OCI-LY1 (cell line): ENCODE data around the gene CATSPERD.

ENCODE experiments used
- H2AFZ ChIP-seq: fragments of 200-600 bp; sonication (generic), shearing (Covaris generic); 2 replicates; pipeline ENCODE4 v1.6.0; 2014; ENCODE audit warnings: antibody characterized with exemption, mild to moderate bottlenecking, low read length
- H3F3A ChIP-seq: fragments of 200-600 bp; sonication (generic), shearing (Covaris generic); 2 replicates; pipeline ENCODE4 v1.6.0; 2014; ENCODE audit warnings: mild to moderate bottlenecking, antibody characterized with exemption, low read length, moderate library complexity; ENCODE audit not compliant: insufficient read depth
- H3K27ac ChIP-seq: fragments of 200-600 bp; sonication (generic); 2 replicates; pipeline ENCODE4 v1.5.1; 2014; ENCODE audit warnings: low read length, mixed run types, mild to moderate bottlenecking, low read depth; ENCODE audit not compliant: poor library complexity, severe bottlenecking
- H3K27me3 ChIP-seq: fragments of 200-600 bp; sonication (generic); 2 replicates; pipeline ENCODE4 v1.6.0; 2014; ENCODE audit warnings: antibody characterized with exemption, mild to moderate bottlenecking, low read length, moderate library complexity; ENCODE audit not compliant: insufficient read depth
- H3K36me3 ChIP-seq: fragments of 200-600 bp; sonication (generic); 2 replicates; pipeline ENCODE4 v1.6.1; 2014; ENCODE audit warnings: mild to moderate bottlenecking, antibody characterized with exemption, low read length, moderate library complexity, mixed read lengths; ENCODE audit not compliant: insufficient read depth
- H3K4me1 ChIP-seq: fragments of 200-600 bp; sonication (generic); 2 replicates; pipeline ENCODE4 v1.5.1; 2014; ENCODE audit warnings: mild to moderate bottlenecking, low read length, moderate library complexity; ENCODE audit not compliant: insufficient read depth, severe bottlenecking
- H3K4me2 ChIP-seq: fragments of 200-600 bp; sonication (generic), shearing (Covaris generic); 2 replicates; pipeline ENCODE4 v1.6.1; 2014; ENCODE audit warnings: low read length
- H3K4me3 ChIP-seq: fragments of 200-600 bp; sonication (generic); 2 replicates; pipeline ENCODE4 v1.5.1; 2014; ENCODE audit warnings: low read length, low read depth, mild to moderate bottlenecking, mixed read lengths; ENCODE audit not compliant: poor library complexity, severe bottlenecking
- H3K79me2 ChIP-seq: fragments of 200-600 bp; shearing (Covaris generic); 2 replicates; pipeline ENCODE4 v1.6.1; 2016; ENCODE audit warnings: mixed run types, low read length, mixed read lengths; ENCODE audit not compliant: insufficient read depth
- H3K9ac ChIP-seq: fragments of 200-600 bp; sonication (generic), shearing (Covaris generic); 2 replicates; pipeline ENCODE4 v1.6.1; 2014; ENCODE audit warnings: mild to moderate bottlenecking, low read length, mixed read lengths
- H3K9me2 ChIP-seq: fragments of 200-600 bp; sonication (generic), shearing (Covaris generic); 2 replicates; pipeline ENCODE4 v1.6.1; 2014; ENCODE audit warnings: low read depth, mild to moderate bottlenecking, low read length, mixed read lengths
- H3K9me3 ChIP-seq: fragments of 200-600 bp; shearing (Covaris generic); 2 replicates; pipeline ENCODE4 v1.6.1; 2014; ENCODE audit warnings: low read length, mixed read lengths
- H4K20me1 ChIP-seq: fragments of 200-600 bp; sonication (generic), shearing (Covaris generic); 2 replicates; pipeline ENCODE4 v1.6.0; 2016; ENCODE audit warnings: mild to moderate bottlenecking, low read length; ENCODE audit not compliant: insufficient read depth
- EZH2 ChIP-seq: fragments of 200-600 bp; sonication (generic), shearing (Covaris generic); IDR thresholded peaks from 2 replicates; pipeline ENCODE4 v1.8.0; 2017; ENCODE audit warnings: borderline replicate concordance, mixed run types, mild to moderate bottlenecking, antibody characterized with exemption, low read length, moderate library complexity, mixed read lengths
- TF ChIP-seq, protein P1 (sequence below): fragments of 200-600 bp; sonication (generic), shearing (Covaris generic); IDR thresholded peaks from 2 replicates; pipeline ENCODE4 v1.5.1; 2017; ENCODE audit warnings: mild to moderate bottlenecking, antibody characterized with exemption, low read length, moderate library complexity, mixed read lengths

Gene CATSPERD

DNA sequence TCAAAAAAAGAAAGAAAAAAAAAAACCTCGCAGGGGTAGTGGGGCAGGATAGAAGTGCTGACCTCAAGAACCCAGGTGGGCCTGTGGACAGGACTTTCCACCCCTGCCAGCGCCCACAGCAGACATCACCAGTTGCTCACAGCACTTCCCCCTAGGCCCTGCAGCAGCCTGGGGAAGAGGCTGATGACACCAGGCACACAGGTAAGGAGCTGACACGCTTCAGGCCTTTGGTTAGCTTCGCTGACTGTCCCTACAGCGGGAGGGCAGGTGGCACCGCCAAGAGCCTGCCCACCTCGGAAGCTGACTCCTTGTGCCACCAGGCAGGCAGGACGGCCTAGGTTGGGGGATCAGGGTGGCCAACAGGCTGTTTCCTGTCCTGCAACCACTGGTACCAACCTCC, 9.4 kb upstream of the CATSPERD start:
- Histone ChIP-seq H3K4me3 (no peak overlapping the region), H3K9me2 (no peaks in the 10 kb centered on the region), H3K9ac (no peak overlapping the region), H3K4me2 (no peak overlapping the region), H4K20me1 (no peaks in the 10 kb centered on the region), H3K4me1 (no peaks in the 10 kb centered on the region), H3K79me2 (peaks cover 10% of the 10 kb centered on the region), H3K27me3 (no peaks in the 10 kb centered on the region), H3F3A (no peaks in the 10 kb centered on the region), H2AFZ (no peak overlapping the region), H3K27ac (no peak overlapping the region), H3K36me3 (peaks cover 80% of the 10 kb centered on the region), H3K9me3 (no peaks in the 10 kb centered on the region)
- no peak for TF ChIP-seq EZH2
- TF ChIP-seq, protein P1, sequence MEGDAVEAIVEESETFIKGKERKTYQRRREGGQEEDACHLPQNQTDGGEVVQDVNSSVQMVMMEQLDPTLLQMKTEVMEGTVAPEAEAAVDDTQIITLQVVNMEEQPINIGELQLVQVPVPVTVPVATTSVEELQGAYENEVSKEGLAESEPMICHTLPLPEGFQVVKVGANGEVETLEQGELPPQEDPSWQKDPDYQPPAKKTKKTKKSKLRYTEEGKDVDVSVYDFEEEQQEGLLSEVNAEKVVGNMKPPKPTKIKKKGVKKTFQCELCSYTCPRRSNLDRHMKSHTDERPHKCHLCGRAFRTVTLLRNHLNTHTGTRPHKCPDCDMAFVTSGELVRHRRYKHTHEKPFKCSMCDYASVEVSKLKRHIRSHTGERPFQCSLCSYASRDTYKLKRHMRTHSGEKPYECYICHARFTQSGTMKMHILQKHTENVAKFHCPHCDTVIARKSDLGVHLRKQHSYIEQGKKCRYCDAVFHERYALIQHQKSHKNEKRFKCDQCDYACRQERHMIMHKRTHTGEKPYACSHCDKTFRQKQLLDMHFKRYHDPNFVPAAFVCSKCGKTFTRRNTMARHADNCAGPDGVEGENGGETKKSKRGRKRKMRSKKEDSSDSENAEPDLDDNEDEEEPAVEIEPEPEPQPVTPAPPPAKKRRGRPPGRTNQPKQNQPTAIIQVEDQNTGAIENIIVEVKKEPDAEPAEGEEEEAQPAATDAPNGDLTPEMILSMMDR, result no peak

DNA sequence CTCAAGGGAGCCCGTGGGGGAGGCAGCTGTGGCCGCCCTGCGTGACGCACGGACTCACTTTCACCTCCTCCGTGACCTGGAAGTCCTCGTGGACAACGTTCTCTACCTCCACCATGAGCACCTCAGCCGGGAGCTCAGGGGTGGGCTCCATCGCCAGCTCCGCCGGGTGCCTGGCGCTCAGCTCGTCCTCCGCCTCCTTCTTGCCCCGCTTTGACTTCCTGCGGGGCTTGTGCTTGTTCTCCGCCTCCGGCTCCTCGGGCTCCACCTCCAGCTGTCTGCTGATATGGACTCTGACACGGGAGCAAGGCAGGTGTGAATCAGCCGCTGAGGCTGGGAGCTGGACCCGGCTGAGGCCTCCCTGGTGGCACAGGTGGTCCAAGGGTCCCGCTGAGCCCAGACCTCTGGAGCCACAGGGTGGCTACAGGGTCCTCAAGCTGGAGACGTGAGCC, 8.7 kb upstream of the CATSPERD start:
- Histone ChIP-seq H4K20me1 (no peaks in the 10 kb centered on the region), H2AFZ (no peak overlapping the region), H3K36me3 (peaks cover 76% of the 10 kb centered on the region), H3K9ac (no peak overlapping the region), H3K4me2 (no peak overlapping the region), H3K27me3 (no peaks in the 10 kb centered on the region), H3K79me2 (peaks cover 15% of the 10 kb centered on the region), H3K9me3 (no peaks in the 10 kb centered on the region), H3K9me2 (no peaks in the 10 kb centered on the region), H3K4me3 (no peak overlapping the region), H3K4me1 (no peaks in the 10 kb centered on the region), H3K27ac (no peak overlapping the region), H3F3A (no peaks in the 10 kb centered on the region)
- no peak for TF ChIP-seq EZH2
- TF ChIP-seq, protein P1, result no peak

DNA sequence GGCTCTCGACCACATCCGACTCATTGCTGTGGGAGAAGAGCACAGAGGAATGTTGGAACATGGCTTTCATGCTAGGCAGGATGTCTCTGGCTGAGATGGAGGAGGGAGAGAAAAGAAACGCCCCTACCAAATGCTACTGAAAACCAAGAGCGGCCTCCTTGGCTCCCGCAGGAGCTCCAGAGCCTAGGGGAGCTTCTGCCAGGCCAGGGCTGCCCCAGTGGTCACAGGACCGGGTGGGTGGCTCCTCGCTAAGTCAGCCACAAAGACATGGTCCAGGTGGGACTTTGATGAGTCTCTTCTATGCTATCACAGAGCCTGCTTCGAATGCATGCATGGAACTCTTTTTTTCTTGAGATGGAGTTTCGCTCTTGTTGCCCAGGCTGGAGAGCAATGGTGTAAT, 7.2 kb upstream of the CATSPERD start:
- Histone ChIP-seq H2AFZ (no peak overlapping the region), H3K9me3 (no peaks in the 10 kb centered on the region), H3F3A (no peaks in the 10 kb centered on the region), H3K4me3 (no peak overlapping the region), H4K20me1 (no peaks in the 10 kb centered on the region; the same call in 1 of the 2 replicates), H3K79me2 (peaks cover 29% of the 10 kb centered on the region), H3K9ac (no peak overlapping the region), H3K27me3 (no peaks in the 10 kb centered on the region), H3K4me1 (peaks cover 12% of the 10 kb centered on the region), H3K27ac (no peak overlapping the region), H3K9me2 (no peaks in the 10 kb centered on the region), H3K36me3 (peaks cover 73% of the 10 kb centered on the region), H3K4me2 (no peak overlapping the region)
- TF ChIP-seq EZH2, result no peak
- TF ChIP-seq, protein P1, result no peak
